IPS-11a (cell line): ENCODE results near the gene WDR54.
"Not testable (repeated sequence)": the region's sequence is repeated elsewhere in the genome, so short reads cannot be mapped to it uniquely, and the experiment has no call there.

Experiments
- H3K4me3 ChIP-seq: one replicate; pipeline ENCODE4 v1.5.1; 2013; ENCODE audit warnings: low read depth, low read length, control low read depth

The WDR54 gene

DNA sequence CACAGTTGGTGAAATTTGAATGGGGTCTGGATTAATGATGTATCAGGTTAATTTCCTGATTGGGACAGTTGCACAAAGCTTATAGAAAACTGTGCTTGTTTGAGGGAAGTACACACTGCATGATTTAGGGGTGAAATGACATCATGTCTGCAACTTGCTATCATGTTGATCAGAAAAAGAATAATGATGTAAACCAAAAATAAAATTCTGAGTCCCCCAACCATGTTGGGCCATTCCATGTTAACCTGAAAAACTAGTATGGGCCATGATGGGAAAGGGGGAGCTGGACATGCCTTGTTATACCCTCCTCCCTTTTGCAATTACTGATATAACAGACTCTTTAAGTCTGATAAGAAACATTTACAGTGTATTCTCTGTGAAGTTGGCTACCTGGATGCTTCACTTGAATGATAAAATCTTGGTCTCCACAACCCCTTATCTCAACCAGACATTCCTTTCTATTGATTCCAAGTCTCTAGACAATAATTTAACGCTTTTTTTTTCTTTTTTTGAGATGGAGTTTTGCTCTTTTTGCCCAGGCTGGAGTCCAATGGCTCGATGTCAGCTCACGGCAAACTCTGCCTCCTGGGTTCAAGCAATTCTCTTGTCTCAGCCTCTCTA lies 29.1 kb downstream of the WDR54 start:
- H3K4me3 ChIP-seq, result no peak overlapping the region

DNA sequence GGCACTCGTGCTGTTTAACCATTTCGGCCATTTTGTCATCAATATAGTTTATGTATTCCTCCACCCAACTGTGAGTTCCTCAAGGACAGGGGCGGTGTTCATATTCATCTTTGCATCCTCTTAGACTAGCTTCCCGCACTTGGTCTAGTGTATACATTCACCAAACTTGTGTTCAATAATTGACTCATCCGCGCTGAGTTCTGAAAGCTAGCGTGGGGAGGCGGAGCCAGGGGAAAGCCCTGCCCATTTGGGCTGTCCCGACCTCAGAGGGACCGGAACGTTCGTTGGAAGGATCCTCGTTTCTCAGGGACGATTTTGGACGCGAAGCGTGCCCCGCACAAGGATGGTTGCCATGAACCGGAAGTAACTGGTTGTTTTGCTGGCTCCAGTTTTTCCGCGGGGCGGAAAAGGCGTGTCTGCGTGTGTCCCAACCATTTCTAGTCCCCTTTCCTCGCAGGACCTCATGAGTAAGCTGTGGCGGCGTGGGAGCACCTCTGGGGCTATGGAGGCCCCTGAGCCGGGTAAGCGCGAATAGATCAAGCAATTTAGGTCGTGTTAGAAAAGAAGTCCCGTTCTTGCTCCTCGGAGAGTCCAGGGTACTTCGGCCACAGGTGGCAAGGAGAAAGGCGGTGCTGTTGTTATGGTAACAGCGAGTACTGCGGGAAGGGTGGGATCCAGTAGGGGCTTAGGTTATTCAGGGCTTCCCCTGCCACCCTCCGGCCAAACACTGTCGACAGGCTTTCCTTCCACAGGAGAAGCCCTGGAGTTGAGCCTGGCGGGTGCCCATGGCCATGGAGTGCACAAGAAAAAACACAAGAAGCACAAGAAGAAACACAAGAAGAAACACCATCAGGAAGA lies 33.4 kb downstream of the WDR54 start, which contains the start of gene INO80B:
INO80B (plus strand) TSS at position 434 of the 858 bp plus-strand sequence; CDS start at position 464, 30 bp downstream.
- peak within 1 kb of the TSS; percentile 81 for H3K4me3 ChIP-seq

DNA sequence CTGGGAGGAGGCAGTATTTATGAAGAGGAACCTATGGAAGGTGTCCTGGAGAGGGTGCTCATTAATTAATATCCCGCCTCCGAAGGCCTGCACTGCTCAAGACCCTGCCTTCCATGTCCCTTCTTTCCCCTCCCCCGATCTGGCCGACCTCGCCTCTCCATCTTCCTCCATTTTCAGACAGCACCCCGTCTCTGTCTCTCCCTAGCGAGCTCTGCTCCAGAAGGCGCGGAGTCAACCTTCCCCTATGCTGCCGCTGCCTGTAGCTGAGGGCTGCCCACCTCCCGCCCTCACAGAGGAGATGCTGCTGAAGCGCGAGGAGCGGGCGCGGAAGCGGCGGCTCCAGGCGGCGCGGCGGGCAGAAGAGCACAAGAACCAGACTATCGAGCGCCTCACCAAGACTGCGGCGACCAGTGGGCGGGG lies 35.6 kb downstream of the WDR54 start:
- peak overlapping the region; percentile 70 for H3K4me3 ChIP-seq

DNA sequence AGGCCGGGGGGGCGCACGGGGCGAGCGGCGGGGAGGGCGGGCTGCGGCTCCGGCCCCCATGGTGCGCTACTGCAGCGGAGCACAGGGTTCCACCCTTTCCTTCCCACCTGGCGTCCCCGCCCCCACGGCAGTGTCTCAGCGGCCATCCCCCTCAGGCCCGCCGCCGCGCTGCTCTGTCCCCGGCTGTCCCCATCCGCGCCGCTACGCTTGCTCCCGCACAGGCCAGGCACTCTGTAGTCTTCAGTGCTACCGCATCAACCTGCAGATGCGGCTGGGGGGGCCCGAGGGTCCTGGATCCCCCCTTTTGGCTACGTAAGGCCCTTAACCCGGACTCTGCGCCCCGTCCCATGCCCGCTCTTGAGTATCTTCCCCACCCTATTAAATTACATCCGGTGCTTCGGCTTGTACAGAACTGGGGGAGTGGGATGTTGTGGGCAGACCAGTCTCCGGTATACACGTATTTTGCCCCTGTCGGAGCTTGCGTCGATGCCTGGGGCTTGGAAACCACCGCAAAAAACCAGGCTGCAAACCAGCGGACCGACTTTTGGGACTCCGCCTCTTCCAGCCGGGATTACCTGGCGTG lies 36.1 kb downstream of the WDR54 start:
- peak overlapping the region; percentile 70 for H3K4me3 ChIP-seq

DNA sequence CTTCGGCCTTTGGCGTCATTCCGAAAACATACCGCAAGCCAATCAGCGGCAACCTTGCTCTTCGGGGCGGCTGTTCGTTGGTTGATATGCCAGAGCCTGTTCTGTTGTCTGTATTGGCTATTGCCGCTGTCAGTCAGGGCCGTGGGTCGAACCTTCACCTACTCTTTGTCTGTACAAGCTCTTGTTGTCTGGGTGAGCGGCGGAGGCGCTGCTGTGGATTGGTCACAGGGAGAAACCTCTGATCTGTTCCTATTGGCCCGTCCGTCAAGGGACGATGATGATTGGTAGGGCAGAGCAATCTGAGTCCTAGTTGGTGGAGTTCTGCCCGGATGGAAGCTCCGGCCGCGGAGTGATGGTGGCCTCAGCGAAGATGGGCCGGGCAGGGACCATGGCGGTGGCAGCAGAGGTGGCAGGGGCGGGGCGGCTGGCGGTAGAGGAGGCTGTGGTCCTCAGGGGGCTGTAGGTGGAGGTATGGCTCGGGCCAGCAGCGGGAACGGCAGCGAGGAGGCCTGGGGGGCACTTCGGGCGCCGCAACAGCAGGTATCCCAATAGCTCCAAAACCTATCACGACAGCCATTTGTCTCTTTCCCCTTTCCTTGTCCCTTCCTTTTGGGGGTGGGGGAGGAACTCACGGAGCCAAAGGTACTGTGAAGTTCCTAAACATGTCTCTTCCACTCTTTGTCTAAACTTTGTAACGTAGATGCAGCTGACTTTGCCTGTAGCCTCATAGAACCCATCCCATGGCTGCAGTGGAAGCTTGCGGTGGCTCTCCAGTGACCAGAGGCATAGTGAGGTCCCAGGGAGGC lies 36.8 kb downstream of the WDR54 start, which contains the start of gene WBP1:
WBP1 (plus strand) TSS at position 307 of the 806 bp plus-strand sequence; CDS start at position 472, 165 bp downstream.
- H3K4me3 ChIP-seq, result peak within 1 kb of the TSS; percentile 97

DNA sequence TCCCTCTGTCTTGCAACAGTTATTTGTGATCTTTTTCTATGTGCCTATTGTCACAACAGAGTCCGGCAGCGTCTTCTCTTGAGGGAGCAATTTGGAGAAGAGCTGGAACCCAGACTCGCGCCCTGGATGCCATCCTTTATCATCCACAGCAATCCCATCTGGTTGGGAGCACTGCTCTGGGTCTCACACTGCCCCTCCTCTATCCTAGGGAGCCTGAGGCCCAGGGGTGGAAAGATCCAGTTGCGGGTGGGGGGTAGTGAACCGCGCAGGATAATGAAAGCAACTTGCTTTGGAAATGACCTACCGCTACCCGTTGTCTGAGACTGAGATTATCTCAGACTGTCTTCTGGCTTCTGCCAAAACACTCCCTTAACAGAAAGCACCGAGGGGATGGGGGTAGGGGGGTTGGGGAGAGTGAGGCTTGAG lies 37.4 kb downstream of the WDR54 start:
- H3K4me3 ChIP-seq, result peak overlapping the region; percentile 97

DNA sequence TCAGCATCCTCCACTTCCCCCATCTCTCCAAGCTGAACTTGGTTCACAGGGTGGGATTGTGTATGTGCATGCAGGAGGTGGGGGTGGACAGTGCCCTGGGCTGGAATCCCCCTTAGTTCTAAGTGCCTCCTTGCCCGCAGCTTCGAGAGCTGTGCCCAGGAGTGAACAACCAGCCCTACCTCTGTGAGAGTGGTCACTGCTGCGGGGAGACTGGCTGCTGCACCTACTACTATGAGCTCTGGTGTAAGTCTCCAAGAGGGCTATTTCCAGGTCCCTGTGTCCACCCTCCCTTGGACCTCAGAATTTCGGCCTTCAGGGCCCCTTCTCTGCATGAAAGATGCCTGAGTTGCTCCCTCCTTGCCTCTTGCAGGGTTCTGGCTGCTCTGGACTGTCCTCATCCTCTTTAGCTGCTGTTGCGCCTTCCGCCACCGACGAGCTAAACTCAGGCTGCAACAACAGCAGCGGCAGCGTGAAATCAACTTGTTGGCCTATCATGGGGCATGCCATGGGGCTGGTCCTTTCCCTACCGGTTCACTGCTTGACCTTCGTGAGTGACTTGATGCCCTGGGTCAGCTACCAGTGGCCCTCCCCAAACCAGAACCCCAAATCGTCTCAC lies 38.1 kb downstream of the WDR54 start:
- not testable (repeated sequence) for H3K4me3 ChIP-seq

DNA sequence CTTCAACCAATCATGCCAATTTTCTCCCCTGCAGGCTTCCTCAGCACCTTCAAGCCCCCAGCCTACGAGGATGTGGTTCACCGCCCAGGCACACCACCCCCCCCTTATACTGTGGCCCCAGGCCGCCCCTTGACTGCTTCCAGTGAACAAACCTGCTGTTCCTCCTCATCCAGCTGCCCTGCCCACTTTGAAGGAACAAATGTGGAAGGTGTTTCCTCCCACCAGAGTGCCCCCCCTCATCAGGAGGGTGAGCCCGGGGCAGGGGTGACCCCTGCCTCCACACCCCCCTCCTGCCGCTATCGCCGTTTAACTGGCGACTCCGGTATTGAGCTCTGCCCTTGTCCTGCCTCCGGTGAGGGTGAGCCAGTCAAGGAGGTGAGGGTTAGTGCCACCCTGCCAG lies 38.7 kb downstream of the WDR54 start:
- H3K4me3 ChIP-seq, result not testable (repeated sequence)

DNA sequence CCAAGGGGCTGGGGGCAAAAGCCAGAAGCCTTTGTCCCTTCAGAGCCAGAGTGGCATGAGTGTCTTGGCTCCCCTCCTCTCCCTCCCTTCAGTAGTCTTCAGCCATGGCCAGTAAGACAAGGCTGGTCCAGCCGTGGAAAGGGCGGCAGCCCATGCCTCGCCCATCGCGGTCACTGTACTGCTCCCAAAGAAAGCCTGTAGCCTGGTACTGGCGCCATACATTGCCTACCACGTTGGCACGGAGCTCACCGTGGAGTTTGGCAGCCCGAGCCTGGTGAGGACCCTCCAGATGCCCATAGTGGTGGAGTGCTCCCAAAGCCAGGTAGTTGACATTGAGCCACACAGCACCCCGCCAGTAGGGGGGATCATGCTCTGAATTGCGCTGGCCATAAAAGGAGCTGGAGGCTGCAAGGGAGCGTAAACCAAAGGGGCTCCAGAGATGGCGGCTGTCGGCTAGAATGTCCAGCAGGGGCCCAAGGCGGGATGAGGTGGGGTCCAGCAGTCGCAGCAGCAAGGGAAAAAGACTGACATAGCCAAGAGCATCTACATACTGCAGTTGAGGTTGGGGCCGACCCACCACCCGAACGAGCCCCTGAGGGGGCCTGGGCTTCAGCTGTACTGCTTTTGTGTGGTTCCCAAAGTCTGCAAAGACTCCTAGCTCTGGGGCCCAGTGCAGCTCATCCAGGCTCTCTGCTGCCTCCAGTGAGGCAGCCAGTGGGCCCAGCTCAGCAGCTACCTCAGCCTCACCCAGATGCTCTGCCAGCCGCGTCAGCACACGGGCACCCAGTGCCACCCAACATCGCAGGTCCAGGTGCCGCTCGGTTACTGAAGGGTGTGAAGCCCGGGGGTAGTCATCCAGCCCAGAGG lies 39.9 kb downstream of the WDR54 start:
- H3K4me3 ChIP-seq, result no peak overlapping the region

DNA sequence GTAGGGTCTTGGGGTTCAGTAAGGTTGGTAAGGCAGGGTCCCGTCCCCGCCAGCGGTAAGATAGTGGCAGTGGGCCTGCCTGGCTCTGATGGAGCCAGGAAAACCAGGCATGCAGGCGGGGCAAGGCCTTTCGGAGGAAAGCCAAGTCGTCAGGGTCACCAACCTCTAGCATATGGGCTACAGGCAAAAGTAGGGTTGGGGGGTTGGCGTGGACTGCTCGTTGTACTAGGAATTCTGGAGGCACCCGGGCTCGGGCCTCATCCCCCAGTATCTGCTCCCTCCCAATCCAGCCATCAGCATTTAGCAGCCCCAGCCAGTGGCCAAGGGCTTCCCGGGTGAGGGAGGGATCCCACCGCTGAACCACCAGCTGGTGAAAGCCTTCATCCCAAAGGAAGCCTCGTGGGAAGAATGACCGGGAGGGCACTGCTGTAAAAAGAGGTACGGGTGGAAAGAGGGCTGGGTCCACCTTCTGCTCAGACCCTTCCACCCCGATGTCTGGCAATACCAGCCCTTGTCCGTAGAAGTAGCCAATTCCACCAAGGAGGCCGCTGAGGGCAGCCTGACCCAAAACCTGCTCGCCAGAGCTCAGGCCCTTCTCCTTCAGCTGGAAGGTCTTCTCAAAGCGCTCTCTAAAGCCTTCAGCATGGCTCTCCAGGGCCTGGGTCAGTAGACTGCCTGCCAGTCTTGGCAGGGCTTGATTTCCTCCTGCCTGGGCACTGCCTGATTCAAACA lies 40.7 kb downstream of the WDR54 start:
- no peak overlapping the region for H3K4me3 ChIP-seq

DNA sequence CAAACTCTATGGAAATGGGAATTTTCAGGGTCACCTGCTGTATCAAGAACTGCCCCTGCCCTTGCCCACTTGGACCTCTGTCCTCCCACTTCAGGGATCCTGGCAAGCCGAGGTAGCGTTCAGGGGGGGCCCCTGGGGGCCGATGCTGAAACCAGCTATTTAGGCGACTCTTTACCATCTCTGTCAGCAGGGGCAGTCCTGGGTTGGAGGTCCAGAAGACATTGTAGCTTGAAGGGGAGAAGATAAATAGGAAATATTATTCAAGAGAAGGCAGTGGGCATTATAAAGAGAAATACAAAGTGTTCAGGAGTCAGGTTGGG lies 41.2 kb downstream of the WDR54 start:
- H3K4me3 ChIP-seq, result no peak overlapping the region

DNA sequence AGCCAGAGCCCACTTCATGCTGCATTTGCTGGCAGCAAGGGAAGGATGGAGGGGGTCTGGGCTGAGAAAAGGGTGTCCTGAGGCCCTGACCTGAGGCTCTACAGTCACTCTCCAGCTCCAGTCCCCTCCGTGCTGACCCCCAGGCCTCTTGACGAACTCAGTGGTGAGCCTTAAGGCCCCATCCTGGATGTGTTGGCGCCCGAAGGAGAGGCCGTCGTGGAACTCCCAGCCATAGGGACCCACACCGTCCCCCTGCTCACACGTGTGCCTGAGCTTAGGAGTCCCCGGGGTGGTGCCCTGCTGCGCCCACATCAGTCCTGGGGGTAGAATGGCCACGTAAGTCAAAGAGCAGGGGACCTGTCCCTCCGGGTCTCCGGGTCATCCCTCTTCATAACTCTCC lies 42.9 kb downstream of the WDR54 start:
- H3K4me3 ChIP-seq, result peak overlapping the region; percentile 80

DNA sequence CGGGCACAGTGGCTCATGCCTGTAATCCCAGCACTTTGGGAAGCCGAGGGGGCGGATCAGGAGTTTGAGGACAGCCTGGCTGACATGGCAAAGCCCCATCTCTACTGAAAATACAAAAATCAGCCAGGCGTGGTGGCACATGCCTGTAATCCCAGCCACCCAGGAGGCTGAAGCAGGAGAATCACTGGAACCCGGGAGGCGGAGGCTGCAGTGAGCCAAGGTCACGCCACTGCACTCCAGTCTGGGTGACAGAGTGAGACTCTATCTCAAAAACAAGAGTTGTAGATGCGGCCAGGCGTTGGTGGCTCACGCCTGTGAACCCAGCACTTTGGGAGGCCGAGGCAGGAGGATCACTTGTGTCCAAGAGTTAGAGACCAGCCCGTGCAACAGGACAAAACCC lies 49.2 kb downstream of the WDR54 start:
- not testable (repeated sequence) for H3K4me3 ChIP-seq

DNA sequence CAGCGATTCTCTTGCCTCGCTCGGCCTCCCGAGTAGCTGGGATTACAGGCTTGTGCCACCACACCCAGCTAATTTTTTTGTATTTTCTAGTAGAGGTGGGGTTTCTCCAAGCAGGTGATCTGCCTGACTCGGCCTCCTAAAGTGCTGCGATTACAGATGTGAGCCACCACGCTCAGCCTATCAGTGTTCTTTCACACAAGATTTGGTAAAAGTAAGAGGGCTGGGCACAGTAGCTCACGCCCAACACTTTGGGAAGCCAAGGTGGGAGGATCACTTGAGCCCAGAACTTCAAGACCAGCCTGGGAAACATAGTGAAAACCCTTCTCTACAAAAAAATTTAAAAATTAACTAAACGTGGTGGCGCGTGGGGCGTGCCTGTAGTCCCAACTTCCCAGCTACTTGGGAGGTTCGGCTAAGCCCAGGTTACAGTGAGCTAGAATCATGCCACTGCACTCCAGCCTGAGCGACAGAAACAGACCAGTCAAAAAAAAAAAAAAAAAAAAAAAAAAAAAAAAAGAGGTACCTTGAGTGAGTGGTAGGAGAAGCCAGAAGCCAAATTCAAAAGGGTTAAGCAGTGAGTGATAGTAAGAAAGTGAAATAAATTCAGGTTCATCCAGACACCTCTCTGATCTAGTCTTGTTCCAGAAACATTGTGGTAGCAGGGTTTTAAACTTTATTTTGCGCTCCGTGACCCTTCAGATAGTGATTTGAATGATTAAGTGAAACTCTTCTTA lies 50.0 kb downstream of the WDR54 start:
- peak overlapping the region; percentile 91 for H3K4me3 ChIP-seq

DNA sequence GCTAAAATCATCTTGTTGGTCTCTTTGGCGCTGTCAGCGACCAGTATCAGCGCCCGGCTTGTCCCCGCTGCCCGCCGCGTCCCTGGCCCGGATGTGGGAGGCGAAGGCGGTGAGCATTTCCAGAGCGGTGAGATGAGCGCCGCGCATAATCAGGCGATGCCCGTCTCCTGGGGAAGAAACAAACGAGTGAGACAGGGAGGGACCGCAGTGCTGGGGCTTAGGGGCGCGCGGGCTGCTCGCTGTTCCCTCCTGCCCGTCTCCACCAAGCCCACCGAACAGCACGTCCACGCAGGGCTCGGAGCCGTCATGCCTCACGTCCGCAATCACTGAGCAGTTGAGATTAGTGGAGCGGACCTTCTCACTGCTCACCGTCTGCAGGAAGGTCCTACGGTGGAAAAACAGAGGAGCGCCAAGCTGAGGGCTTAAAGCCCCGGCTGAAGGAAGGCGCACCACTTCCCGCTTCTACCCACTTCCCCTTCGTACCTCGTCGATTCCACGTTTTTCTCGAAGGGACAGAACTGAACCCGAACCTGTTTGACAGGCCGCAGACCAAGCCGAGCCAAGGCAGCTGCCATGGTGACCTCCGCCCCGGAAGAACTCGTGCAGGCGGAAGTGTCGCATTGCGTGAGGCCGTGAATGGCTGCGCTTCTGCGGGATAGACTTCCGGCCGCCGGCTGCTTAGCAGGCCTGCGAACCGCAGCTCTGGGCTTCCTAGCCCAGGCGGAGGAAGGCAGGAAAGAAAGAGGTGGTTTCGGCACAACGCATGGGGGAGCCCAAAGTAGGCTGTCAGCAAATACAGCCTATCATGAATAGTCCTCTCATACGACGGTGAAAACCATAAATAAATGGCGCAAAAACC lies 50.8 kb downstream of the WDR54 start, which contains the start of gene MRPL53:
MRPL53 (minus strand) TSS at position 595 of the 859 bp plus-strand sequence; CDS start at position 575, 20 bp downstream.
- H3K4me3 ChIP-seq, result peak within 1 kb of the TSS; percentile 91

DNA sequence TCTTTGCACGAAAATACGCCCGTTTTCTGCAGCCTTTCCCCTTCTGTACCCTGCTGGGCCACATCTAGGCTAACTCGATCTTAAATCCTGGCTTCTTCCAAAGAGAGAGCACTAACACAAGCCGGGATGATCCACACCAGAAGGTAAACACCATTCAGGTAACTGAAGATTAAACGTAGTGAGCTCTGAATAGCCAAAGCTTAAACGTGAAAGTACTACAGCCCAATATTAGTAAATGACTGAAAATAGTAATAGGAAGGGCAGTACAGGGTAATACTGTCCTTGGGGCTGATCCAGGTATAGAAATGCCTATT lies 51.4 kb downstream of the WDR54 start:
- peak overlapping the region; percentile 91 for H3K4me3 ChIP-seq

DNA sequence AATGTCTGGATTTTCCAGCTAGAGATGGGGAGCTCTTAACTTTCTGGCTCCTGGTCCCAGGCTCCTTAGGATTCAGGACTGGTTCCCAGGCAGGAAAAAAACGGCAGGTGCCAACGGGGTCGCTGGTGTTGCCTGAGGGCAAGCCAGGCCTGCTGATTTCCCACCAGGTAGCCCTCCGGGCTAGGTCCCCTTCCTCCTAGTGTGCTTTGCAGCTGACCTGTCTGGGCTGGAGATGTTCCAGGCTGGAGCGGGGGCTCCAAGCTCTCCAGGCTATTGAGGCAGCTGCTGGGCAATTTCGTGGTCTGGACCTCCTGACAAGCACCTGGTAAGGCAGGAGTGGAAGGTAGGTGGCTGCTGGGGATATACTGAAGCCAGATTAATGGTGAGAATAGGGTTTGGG lies 53.0 kb downstream of the WDR54 start:
- H3K4me3 ChIP-seq, result no peak overlapping the region
